Hepatocyte (in vitro differentiated cells): Measurements from ENCODE around the gene HMGXB3.

Source experiments
- EZH2 ChIP-seq: fragments of 200-600 bp; sonication (generic); IDR thresholded peaks from 2 replicates; pipeline ENCODE4 v1.6.1; 2016; ENCODE audit warnings: antibody characterized with exemption, mild to moderate bottlenecking, borderline replicate concordance
- EZH2phosphoT487 ChIP-seq: fragments of 200-600 bp; sonication (generic); IDR thresholded peaks from one replicate; pipeline ENCODE4 v1.6.1; 2018; ENCODE audit warnings: antibody characterized with exemption, mild to moderate bottlenecking, low read depth, moderate library complexity; ENCODE audit not compliant: unreplicated experiment, severe bottlenecking
- TF ChIP-seq, protein P1 (sequence below): fragments of 200-600 bp; sonication (generic); IDR thresholded peaks from 2 replicates; pipeline ENCODE4 v1.5.1; 2016; ENCODE audit warnings: antibody characterized with exemption, mild to moderate bottlenecking; ENCODE audit not compliant: poor library complexity

DNA sequence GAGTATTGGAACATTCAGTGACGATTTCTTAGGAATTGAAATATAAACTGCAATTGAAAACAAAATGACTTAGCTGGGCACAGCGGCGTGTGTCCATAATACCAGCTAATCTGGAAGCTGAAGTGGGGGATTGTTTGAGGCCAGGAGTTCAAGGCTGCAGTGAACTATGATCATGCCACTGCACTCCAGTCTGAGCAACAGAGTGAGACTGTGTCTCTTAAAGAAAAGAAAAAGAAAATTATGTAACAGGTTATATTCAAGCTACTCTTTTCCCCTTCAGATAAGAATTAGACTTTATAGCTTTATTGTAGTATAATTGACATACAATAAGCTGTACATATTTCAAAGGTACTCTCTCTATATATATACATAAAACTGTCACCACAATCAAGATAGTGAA lies 33.6 kb upstream of the HMGXB3 start:
- TF ChIP-seq, protein P1, sequence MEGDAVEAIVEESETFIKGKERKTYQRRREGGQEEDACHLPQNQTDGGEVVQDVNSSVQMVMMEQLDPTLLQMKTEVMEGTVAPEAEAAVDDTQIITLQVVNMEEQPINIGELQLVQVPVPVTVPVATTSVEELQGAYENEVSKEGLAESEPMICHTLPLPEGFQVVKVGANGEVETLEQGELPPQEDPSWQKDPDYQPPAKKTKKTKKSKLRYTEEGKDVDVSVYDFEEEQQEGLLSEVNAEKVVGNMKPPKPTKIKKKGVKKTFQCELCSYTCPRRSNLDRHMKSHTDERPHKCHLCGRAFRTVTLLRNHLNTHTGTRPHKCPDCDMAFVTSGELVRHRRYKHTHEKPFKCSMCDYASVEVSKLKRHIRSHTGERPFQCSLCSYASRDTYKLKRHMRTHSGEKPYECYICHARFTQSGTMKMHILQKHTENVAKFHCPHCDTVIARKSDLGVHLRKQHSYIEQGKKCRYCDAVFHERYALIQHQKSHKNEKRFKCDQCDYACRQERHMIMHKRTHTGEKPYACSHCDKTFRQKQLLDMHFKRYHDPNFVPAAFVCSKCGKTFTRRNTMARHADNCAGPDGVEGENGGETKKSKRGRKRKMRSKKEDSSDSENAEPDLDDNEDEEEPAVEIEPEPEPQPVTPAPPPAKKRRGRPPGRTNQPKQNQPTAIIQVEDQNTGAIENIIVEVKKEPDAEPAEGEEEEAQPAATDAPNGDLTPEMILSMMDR = no peak
- no peak for TF ChIP-seq EZH2
- TF ChIP-seq EZH2phosphoT487 = no peak
